HK-2 (cell line): ENCODE results near the gene CDK9.
"Not testable (repeated sequence)": the region's sequence is repeated elsewhere in the genome, so short reads cannot be mapped to it uniquely, and the experiment has no call there.

Experiments
- DNase-seq: peaks from one replicate; pipeline ENCODE4 v3.0.0-alpha.2; 2018; ENCODE audit not compliant: unreplicated experiment

CDK9 gene

GRCh38 chr9:127785933-127786772 is at the start of gene CDK9:
TSS of gene CDK9 (plus strand) at chr9:127786034. CDS start at chr9:127786149, 115 bp downstream.
- DNase-seq: peak; percentile 91

- no peak for DNase-seq
Measured at GRCh38 chr9:127738666-127739065, 47.2 kb upstream of the CDK9 start.

GRCh38 chr9:127739614-127740330 is 46.1 kb upstream of the CDK9 start:
- DNase-seq: no peak

GRCh38 chr9:127741831-127742434 is 43.9 kb upstream of the CDK9 start:
- no peak for DNase-seq

- DNase-seq: no peak
Measured at GRCh38 chr9:127742435-127743088, 43.3 kb upstream of the CDK9 start.

- no peak for DNase-seq
Measured at GRCh38 chr9:127744398-127745110, 41.3 kb upstream of the CDK9 start.

- no peak for DNase-seq
Measured at GRCh38 chr9:127746959-127747569, 38.8 kb upstream of the CDK9 start.

GRCh38 chr9:127749090-127749787 is 36.6 kb upstream of the CDK9 start:
- no peak for DNase-seq

GRCh38 chr9:127751269-127752054 is 34.4 kb upstream of the CDK9 start:
- no peak for DNase-seq

- DNase-seq: no peak
Measured at GRCh38 chr9:127753148-127753547, 32.7 kb upstream of the CDK9 start.

GRCh38 chr9:127753622-127754021 is 32.2 kb upstream of the CDK9 start:
- DNase-seq: no peak

- no peak for DNase-seq
Measured at GRCh38 chr9:127754099-127755060, 31.5 kb upstream of the CDK9 start.

- DNase-seq: no peak
Measured at GRCh38 chr9:127755061-127756060, 30.5 kb upstream of the CDK9 start.

GRCh38 chr9:127756233-127756632 is 29.6 kb upstream of the CDK9 start:
- DNase-seq: no peak

- DNase-seq: not testable (repeated sequence)
Measured at GRCh38 chr9:127756776-127757175, 29.1 kb upstream of the CDK9 start.

GRCh38 chr9:127758843-127759242 is 27.0 kb upstream of the CDK9 start:
- no peak for DNase-seq

- no peak for DNase-seq
Measured at GRCh38 chr9:127761061-127761460, 24.8 kb upstream of the CDK9 start.
